Measurements from ENCODE around the gene TBC1D9.

GRCh38 chr4:140604544-140604943 is 151.6 kb downstream of the TBC1D9 start:
- TF ChIP-seq CTCF (IDR thresholded peaks at IDR 0.05; ENCODE audit: insufficient read depth, low read length, poor library complexity, severe bottlenecking) = no peak
- TF ChIP-seq EZH2phosphoT487 (conservative IDR thresholded peaks at IDR 0.05; ENCODE audit: low read length) = no peak

Measured in SU-DHL-6 (cell line).